GM12874 (cell line): ENCODE measurements around the gene MAP3K2.

Source experiments
- TF ChIP-seq, protein P1 (sequence below): IDR thresholded peaks from 2 replicates; pipeline ENCODE4 v1.5.1; 2011; ENCODE audit warnings: low read depth, mild to moderate bottlenecking, control low read depth, low read length, moderate library complexity; ENCODE audit not compliant: insufficient read depth

Gene MAP3K2

DNA sequence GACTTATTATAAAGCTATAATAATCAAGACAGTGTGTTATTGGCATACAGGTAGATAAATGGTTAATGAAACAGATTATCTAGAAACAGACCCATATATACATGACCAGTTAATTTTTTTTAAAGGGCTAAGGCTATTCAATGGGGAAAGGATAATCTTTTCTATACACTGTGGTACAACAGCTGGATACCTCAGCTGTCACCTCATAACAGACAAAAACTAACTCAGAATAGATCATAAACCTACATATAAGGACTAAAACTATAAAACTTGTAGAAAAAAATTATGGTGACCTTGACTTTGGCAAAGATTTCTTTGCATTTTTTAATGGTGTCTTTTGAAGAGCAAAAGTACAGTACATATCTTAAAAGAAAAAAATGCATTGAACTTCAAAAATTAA lies 30.2 kb downstream of the MAP3K2 start:
- TF ChIP-seq, protein P1, sequence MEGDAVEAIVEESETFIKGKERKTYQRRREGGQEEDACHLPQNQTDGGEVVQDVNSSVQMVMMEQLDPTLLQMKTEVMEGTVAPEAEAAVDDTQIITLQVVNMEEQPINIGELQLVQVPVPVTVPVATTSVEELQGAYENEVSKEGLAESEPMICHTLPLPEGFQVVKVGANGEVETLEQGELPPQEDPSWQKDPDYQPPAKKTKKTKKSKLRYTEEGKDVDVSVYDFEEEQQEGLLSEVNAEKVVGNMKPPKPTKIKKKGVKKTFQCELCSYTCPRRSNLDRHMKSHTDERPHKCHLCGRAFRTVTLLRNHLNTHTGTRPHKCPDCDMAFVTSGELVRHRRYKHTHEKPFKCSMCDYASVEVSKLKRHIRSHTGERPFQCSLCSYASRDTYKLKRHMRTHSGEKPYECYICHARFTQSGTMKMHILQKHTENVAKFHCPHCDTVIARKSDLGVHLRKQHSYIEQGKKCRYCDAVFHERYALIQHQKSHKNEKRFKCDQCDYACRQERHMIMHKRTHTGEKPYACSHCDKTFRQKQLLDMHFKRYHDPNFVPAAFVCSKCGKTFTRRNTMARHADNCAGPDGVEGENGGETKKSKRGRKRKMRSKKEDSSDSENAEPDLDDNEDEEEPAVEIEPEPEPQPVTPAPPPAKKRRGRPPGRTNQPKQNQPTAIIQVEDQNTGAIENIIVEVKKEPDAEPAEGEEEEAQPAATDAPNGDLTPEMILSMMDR: no peak

DNA sequence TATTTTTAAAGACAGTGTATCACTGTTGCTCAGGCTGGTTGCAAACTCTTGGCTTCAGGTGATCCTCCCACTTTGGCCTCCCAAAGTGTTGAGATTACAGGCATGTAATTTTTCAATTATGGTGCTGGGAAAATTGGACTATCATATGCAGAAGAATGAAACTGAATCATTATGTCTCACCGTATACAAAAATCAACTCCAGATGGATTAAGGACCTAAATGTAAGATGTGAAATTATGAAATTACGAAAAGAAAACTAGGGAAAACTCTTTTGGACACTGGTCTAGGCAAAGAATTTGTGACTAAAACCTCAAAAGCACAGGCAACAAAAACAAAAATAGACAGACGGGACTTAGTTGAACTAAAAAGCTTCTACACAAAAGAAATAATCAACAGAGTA lies 31.2 kb downstream of the MAP3K2 start:
- TF ChIP-seq, protein P1: no peak

DNA sequence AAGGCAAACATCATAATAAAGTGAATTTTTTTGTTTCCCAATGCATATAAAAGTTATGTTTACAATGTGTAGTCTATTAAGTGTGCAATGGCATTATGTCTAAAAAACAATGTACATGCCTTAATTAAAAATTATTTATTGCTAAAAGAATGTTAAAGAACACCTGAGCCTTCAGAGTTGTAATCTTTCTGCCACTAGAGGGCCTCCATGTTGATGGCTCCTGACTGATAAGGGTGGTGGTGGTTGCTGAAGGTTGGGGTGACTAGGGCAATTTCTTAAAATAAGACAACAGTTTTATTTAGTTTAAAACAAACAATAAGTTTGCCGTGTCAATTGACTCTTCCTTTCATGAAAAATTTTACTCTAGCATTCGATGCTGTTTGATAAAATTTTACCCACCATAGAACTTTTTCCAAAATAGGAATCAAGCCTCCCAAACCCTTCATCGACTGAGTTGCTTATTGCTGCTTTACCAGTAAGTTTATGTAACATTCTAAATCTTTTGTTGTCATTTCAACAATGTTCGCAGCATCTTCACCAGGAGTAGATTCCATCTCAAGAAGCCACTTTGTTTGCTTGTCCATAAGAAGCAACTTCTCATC lies 32.3 kb downstream of the MAP3K2 start:
- TF ChIP-seq, protein P1: peak; percentile 67

DNA sequence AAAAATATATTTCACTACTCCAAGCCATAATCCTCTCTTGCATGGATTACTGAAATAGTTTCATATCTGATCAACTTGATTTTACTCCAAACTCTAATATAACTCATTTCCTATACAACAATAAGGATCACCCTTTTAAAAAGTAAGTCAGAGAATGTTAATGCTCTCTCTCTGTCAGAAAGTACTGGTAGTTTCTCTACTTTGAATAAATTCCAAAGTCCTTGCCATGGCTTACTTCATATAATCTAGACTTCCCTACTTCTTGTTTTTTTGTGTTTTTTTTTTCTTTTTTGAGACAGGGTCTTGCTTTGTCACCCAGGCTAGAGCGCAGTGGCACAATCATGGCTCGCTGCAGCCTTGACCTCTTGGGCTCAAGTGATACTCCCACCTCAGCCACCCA lies 36.2 kb downstream of the MAP3K2 start:
- TF ChIP-seq, protein P1: no peak

DNA sequence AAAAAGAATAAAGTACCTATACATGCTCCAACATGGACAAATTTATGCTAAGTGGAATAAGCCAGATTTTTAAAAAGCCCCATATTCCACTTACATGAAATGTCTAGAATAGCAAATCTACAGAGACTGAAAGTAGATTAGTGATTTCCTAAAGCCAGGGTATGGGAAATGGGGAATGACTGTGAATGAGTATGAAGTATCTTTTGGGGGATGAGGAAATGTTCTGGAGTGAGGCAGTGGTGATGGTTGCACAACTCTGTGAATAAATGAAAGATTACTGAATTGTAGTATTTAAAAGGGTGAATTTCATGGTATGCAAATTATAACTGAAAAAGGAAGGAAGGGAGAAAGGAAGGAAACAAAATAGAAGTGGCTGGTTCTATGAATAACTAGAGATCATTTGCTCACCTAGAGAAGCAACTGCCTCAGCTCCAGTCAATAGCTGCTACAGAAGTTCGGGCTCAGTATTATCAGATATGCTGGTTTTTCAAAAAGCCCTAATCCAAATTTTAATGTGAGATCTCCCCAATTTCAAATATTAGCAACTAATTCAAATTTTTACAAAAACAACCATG lies 39.3 kb downstream of the MAP3K2 start:
- TF ChIP-seq, protein P1: no peak

DNA sequence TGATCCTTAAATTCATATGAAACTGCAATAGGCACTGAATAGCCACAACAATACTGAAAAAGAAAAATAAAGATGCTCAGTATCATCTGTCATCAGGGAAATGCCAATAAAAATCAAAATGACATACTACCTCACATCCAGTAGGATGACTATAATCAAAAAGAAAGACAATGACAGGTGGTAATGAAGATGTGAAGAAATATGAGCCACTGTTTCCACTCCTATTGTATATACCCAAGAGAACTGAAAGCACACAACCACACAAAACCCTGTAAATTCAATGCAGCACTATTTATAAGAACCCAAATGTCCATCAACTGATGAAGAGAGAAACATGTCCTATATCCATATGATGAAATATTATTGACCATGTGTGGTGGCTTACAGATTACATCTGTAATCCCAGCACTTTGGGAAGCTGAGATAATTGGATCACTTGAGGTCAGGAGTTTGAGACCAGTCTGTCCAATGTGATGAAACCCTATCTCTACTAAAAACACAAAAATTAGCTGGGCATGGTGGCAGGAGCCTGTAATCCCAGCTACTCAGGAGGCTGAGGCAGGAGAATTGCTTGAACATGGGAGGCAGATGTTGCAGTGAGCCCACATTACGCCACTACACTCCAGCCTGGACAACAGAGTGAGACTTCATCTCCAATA lies 39.9 kb downstream of the MAP3K2 start:
- TF ChIP-seq, protein P1: no peak

DNA sequence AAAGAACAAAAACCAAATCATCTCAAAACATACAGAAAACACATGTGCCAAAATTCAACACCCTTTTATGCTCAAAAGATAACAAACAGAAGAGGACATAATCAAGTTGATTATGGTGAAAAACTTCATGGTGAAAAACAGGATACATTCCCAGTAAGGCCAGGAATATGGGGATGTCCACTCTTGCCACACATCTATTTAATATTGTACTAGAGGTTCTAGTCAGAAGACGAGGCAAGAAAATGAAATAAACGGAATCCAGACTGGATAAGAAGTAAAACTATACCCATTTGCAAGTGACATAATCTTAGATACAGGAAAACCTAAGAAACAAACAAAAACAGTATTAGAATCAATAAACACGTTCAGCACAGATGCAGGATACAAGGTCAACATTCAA lies 40.8 kb downstream of the MAP3K2 start:
- TF ChIP-seq, protein P1: no peak
